ENCODE data around the gene TRHDE. TPM values are rescaled to one million over a fixed set of nuclear protein-coding genes. Genes with fewer than 3 reads are reported as not detected.

Gene TRHDE, protein sequence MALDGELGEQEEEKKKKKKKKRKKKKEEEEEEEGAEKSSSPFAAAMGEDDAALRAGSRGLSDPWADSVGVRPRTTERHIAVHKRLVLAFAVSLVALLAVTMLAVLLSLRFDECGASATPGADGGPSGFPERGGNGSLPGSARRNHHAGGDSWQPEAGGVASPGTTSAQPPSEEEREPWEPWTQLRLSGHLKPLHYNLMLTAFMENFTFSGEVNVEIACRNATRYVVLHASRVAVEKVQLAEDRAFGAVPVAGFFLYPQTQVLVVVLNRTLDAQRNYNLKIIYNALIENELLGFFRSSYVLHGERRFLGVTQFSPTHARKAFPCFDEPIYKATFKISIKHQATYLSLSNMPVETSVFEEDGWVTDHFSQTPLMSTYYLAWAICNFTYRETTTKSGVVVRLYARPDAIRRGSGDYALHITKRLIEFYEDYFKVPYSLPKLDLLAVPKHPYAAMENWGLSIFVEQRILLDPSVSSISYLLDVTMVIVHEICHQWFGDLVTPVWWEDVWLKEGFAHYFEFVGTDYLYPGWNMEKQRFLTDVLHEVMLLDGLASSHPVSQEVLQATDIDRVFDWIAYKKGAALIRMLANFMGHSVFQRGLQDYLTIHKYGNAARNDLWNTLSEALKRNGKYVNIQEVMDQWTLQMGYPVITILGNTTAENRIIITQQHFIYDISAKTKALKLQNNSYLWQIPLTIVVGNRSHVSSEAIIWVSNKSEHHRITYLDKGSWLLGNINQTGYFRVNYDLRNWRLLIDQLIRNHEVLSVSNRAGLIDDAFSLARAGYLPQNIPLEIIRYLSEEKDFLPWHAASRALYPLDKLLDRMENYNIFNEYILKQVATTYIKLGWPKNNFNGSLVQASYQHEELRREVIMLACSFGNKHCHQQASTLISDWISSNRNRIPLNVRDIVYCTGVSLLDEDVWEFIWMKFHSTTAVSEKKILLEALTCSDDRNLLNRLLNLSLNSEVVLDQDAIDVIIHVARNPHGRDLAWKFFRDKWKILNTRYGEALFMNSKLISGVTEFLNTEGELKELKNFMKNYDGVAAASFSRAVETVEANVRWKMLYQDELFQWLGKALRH
- total RNA-seq = 49.7 and 78.4 TPM in 2 replicates

DNA sequence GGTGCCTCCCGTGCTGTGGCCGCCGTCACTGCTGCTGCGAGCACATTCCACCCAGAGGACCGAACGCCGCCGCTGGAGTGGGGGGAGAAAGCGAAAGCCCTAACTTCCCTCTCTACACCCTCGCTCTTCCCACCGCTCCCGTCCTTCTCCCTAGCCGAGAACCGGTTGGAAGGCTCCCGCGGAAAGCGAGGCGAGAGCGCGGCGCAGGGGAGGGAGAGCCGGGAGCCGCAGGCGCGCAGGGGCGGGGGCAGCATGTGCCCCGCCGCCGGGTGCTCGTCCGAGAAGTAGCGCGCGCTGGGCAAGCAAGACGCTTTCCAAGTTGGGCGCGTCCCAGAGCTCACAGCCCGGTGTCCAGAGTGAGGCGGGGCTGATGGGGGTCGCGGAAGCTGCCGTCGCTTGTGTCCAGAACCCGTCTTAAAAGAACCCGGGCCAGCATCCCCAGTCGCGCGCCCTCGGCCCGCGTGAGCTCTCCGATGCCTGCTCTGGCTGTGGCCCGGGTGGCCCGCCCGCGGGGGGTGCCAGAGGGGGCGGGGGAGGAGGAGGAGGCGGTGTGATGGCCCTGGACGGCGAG lies at the start of gene TRHDE:
Gene TRHDE (plus strand): TSS at position 280 of the 571 bp plus-strand sequence. CDS start 274 bp downstream, at position 554.

